ENCODE results near the gene OPRL1.

DNA sequence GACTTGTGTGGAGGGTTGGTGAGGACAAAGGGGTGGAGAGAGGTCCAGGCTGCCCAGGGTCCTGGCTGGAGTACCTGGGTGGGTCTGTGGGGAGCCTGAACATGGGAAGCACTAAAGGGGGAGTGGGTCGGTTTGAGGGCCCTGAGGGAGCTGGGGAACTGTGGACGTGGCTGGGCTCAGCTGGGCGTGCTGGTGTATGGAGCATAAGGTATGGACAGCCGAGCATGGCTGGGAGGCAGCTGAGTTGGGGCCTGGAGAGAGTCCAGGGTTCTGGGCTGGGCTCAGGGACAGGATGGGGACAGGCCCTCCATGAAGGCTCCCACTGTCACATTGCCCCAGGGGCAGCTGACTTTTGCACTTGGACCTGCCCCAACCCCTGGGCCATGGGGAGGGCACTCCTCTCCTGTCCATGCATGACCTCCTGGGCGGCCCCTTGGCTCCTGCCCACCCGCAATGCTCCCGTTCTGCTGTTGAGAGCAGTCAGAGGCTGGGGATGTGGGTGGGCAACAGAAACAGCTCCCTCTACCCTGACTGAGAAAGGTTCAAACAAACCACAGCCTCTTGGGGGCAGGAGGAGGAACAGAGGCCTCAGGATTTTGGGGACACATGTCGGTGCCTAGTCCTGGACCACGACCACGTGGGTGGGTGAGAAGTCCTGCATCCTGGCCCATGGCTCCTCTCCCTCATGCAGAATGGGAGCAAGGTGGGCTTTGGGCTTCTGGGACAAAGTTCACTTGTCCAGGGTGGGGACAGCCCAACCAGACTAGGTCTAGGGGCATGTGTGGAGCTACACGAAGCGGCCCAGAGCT, 39.4 kb upstream of the OPRL1 start:
- TF ChIP-seq, protein P1, sequence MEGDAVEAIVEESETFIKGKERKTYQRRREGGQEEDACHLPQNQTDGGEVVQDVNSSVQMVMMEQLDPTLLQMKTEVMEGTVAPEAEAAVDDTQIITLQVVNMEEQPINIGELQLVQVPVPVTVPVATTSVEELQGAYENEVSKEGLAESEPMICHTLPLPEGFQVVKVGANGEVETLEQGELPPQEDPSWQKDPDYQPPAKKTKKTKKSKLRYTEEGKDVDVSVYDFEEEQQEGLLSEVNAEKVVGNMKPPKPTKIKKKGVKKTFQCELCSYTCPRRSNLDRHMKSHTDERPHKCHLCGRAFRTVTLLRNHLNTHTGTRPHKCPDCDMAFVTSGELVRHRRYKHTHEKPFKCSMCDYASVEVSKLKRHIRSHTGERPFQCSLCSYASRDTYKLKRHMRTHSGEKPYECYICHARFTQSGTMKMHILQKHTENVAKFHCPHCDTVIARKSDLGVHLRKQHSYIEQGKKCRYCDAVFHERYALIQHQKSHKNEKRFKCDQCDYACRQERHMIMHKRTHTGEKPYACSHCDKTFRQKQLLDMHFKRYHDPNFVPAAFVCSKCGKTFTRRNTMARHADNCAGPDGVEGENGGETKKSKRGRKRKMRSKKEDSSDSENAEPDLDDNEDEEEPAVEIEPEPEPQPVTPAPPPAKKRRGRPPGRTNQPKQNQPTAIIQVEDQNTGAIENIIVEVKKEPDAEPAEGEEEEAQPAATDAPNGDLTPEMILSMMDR (IDR thresholded peaks at IDR 0.05) = no peak
- TF ChIP-seq POLR2A (IDR thresholded peaks at IDR 0.05) = no peak
- TF ChIP-seq POLR2AphosphoS5 (IDR thresholded peaks at IDR 0.05) = no peak
